HG03025 (cell line): Measurements from ENCODE around the gene BLID.

Experiments
- ATAC-seq: cut with Tn5 transposase; IDR thresholded peaks from one replicate; pipeline ENCODE4 v1.9.1; 2021; ENCODE audit warnings: mild to moderate bottlenecking, moderate library complexity; ENCODE audit not compliant: unreplicated experiment, low FRiP score

BLID gene

DNA sequence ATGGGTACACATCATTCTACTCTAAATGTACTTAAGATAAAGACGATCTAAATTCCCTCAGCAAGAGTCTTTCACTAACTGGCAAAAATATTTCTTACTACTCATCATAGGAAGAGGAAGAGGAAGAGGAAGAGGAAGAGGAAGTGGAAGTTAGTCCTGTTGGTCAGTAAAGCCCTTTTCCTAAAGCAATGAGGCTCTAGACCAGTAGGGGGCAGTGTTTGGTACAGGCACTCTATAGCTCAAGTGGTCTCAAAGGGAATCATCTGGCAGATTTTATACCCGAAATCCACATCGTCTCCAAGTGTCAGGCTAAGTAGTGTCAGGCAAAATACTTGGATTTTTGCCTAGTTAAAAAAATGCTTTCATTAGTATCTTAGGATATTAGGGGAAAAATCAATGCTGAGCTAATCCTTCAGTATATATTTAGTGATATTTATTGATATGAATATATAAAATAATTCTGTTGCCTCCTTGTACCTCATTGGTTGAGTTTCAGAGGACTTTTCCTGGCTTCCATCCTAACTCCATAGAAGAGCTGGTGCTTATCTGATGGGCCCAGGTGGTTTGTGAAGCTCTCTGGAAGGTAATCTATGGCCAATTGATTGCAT, 7.7 kb downstream of the BLID start:
- no peak for ATAC-seq

DNA sequence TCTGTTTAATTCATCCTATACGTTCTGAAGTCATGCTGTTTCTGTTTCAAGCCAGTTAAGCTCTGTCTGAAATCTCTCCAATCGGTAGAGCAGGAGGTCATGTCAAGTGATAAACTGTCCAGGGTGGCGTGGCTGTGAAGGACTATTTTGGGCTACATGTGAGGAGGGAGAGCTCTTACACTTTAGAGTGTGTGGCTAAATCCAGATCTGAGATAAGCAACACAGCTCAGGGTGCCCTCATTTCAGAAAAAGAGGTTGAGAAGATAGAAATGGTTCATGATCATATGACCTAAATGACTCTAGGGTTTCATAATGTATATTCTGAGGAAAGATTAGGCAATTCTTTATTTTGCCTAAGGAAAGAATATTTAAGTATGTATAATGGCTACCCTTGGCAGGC, 8.4 kb downstream of the BLID start:
- ATAC-seq, result no peak

DNA sequence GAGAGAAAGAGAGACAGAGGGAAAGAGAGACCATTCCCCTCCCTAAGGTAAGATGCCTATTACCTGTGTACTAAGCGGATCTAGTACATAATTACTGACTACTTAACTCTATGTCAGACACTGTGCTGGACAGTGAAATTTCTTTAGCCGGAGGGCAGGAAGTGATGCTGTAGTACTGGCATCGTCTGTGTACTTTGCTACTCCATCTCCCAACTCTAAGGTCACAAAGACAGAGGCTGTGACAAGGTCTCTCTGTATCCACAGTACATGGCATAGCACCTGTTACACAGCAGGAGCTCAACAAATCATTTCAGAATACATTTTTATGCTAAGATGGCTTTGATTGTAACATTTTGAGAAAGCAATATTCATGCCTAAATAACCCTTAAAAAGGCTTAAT, 9.0 kb downstream of the BLID start:
- no peak for ATAC-seq

DNA sequence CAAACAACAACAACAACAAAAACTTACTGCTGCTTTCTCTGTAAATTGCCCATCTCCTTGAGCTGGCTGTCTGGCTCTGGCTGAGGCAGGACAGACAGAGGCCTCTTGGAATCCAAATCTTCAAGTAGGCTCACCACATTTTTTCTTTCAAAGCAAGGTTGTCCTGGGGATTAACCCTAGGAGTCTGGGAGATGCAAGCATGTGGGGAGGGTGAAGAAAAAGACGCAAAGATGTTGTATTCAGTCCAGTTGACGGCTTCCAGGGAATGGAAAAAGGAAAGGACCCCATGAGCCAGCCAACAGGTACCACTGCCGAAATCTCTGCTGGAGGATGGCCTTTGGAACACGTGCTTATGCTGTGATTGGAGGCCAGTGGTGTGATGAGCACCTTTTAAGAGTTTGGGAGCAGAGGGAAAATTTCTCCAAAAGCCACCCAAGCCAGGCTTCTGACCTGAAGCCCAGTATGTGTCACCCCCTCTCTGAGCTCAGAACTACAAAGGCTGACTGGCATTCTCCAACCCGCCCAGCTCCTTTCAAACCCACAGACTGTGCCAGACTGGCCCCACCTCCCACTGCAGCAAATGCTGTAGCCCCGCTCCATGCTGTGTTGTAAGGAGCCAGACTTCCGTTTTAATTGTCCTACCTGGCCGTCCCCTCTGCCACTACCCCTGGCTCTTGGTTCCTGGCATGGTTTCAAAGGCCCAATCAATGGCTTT, 10.8 kb downstream of the BLID start:
- ATAC-seq, result no peak

DNA sequence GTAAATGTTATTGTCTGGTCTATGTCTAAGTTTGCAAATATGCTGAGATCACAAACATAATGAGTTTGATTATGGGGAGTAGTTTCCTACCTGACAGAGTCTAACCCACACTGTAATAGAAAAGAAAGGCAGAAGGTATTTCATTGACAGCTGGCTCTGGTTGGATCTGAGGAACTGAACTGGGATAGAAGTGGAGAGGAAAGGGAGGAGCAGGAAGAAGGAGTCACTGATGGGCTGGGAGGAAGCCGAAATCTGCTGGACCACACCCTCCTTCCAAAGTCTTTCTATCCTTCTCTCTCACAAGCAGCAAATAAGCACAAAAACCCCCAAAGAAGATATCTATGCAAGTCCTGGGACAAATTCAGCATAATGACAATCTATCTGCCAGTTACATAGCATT, 11.7 kb downstream of the BLID start:
- no peak for ATAC-seq

DNA sequence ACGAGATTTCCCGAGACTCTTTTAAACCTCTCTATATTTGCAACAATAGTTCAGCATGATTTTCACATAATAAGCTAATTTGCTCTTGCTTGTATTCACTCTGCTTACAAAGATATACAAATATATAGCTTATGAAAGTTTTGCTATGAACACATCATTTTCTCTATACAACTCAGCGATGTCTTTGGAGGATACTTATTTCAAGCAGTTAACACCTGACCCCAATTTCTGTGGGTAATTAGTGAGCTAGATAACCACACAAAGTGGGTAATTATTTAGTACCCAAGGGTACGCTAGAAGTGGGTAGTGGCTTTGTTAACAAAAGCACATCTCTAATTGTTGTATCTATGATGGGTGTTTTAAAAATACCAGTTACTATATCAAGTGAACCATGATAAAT, 12.3 kb downstream of the BLID start:
- ATAC-seq, result no peak

DNA sequence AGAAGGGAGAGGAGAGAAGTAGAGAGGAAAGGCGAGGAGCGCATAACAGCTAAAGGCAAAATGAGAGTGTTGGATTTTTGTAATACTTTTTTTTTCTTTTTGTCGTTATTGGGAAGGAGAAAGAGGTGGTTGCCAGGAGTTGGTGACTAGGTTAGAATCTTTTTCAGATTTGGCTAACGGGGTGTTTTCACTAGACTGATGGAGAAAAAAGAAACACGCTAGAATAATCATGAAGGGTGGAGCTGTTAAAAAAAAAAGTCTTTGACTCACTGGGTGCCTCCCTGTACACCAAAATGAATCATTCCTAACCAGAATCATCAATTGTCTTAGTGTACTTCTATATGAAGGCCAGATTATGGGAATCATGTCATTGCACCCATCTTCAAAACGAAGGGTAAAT, 12.7 kb downstream of the BLID start:
- ATAC-seq, result no peak

DNA sequence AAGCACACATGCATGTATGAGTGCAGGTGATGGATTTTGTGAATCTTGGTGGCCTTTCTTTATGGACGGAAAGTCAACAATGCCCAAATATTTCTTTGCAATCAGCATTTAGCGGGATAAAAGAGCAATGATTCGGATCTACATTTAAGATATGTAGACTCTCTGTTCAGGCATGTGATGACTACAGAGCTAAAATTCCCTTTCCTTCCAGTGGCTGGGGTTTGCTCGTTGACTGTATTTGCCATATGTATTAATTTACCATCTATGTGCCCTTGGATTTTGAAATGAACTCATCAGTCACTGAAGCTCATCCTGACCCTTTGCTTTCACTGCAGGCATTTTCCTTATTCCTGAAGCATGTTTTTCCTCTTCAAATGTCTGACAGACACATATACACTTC, 13.6 kb downstream of the BLID start:
- ATAC-seq, result no peak

DNA sequence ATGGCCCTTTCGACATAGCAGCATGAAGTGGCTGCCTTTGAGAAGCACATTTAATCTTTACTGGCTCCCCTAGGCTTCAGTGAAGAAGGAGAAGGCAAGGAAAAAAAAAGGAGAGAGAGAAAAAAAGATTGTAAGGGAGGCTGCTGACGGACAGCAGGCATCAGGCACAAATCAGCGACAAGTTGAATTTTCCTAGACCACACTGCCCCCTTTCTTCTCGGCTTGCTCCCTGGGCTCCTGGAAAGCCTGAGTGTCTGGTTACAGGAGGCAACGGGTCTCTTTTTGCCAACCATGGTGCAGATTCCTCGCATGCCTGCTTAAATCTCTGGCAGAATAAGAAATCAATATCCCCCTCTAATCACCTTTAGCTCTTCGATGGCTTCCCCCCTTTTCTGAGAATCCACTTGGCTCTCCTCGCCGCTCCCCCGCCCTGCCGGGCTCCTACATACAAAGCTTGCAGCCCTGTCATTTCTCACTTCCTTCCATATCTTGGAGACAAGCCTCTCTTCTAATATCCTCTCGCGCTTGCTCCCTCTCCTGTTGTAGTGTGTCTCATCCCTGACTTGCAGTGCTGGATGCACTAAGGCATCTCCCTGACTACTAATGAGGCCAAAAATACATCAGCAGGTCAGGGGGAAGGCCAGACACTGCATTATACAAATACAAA, 14.3 kb downstream of the BLID start:
- no peak for ATAC-seq

DNA sequence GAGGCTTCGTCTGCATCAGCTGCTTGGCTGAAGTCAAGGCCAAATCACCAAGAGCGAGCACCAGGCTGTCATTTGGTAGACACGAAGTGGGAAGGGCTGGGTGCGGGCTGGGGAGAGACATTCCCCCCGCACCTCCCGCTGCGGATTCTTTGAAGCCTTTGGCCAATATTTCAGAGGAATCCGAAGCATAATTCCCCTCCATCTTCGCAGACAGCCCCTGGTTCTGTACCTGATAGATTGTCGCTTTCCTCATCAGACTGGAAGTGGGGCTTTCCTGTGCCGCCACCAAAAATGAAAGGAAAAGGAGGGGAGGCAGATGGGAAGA, 15.3 kb downstream of the BLID start:
- no peak for ATAC-seq

DNA sequence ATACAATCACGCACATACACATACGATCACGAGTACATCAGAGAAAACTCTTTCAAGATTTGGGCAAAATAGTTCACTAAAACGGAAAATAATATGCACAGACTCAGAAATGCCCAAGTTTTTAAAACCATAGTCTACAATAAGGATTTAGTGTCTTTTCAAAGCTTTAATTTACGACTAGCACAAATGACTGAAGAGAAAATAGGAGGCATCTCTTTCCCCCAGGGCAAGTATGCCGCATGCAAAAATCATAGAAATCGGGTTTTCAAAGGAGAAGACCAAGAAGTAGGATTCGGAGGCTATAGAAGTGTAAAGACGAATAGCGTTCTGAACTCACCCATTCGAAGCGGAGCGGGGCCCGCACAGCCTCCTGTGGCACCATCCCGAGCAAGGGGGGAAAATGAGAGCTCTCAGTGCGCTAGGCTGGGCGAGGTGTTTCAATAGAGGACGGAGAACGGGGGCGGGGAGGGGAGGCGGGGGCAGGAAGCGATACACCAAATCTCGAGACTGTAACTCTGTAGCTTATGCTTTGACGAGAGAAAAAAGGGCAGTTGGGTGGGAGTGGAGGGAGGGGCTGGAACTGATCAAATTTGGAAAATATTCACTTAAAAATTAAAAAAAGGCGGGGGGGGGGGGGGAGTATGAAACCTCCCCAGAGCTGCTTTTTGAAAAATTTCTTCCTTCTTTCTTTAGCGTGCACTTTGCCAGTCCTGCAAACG, 15.8 kb downstream of the BLID start:
- no peak for ATAC-seq

DNA sequence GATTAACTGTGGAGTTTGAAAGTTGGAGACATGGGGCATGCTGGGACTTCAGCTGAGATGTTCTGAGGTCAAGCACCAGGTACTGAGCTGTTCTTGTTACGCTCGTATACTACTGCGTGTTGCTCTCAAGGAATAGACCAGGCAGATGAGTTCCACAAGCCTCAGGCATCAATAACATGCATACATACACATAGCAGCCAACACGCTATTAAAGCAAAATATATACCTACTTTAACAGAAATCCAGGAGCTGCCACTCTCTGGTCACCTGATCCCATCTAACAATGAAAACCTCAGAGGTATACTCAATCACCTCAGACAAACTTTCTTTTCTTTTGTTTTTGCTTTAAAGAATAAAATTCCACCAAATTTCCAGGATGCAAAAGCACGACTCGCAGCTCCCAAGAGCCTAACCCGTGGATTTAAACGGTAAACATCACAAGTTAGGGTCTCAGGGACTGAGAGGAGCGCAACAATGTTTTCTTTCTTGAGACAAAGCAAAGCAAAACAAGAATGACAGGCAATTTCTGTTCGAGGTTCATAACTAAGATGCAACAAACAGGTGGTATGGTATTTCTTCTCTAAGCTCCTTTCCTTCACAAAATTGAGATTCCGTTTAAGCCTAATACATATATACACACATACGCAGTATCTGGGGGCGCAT, 16.5 kb downstream of the BLID start:
- ATAC-seq, result no peak

DNA sequence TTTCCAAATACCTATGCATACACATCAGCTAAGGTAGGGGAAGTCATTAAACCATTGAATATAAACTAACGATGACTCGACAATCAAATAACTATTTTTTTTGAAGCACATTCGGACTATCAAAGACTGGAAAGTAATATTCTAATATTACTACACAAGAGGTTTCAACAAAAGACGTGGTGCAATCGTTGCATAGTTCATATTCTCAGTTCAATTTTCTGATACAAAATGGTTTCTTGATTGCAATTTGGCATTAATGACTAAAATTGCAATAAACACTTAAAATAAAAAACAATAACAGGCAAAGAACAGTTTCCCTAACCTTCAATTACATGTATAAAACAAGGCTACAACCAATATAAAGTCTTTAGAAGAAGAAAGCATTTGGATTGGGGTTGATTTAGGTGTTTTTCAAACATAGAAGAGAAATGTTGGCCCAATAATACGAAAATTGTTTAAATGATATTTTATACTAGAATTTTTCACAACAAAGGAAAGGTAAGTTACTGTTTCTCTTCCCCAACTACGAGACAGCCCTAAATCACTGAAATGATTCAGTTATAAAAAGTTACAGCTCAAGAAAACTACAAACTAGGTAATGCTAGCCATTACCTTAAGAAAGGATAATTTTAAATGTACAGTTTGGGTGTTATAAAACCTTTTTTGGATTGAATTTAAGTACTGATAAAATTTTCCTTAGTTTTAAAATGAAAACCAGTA, 17.6 kb downstream of the BLID start:
- ATAC-seq, result no peak

DNA sequence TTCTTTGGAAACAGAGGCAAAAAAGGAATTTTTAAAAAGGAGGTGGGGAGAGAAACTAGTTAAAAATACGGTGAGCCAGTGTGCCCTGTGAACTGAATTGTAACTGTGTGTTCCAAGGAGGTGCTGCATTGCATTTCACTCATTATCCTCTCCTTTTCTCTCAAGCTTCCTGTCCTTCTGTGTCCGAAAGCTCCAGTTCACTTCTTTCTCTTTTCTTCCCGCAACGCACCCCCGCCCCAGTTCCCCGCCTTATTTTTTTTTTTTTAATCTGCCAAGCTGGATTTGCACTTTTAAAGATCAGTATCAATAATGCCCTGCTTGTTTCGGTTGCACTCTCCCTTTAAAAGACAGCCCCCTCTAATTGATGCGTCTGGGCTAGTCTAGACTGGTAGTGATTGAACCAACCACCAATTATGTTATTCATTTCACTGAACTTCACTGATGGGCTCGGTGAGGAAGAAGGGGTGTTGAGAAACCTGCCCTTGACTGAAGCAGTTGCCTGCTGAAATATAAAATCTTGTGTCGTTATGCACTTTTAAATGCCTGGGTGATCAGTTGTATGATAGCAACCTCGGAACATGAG, 18.5 kb downstream of the BLID start:
- no peak for ATAC-seq

DNA sequence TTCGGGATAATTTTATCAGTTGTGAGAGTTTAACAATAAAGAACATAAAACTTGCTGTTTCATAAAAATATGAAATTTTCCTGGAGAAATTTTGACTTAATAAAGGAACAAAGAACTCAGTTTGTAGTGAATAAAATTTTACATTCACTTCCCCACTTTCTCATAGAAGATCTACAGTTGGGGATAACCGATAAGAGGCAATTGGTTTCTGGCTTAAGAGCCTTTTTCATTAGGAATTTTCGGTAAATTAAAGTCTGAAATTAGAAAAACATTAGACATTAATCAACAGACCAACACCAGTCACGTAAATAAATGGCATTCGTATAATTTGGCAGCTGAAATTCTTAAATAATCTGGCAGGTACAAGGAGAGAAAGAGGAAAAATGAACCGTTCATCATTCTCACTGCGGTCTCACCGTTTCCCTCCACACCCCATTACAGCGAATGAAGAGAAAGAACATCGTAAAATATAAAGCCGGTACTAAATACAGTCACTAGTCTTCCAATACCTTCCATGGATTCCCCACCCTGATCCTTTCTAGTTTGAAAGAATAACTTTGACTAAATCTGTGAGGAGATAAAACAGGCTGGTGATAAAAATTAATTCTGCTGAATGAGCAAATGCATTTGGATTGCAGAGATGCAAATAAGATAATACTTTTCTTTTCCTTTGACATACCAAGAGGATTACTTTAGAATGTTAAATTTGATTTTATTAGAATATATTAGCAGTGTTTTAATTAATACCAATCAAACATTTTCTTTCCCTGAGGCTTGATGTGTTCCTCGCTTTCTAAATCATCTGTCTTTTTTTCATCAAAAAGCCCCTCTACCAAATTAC, 19.5 kb downstream of the BLID start:
- no peak for ATAC-seq

DNA sequence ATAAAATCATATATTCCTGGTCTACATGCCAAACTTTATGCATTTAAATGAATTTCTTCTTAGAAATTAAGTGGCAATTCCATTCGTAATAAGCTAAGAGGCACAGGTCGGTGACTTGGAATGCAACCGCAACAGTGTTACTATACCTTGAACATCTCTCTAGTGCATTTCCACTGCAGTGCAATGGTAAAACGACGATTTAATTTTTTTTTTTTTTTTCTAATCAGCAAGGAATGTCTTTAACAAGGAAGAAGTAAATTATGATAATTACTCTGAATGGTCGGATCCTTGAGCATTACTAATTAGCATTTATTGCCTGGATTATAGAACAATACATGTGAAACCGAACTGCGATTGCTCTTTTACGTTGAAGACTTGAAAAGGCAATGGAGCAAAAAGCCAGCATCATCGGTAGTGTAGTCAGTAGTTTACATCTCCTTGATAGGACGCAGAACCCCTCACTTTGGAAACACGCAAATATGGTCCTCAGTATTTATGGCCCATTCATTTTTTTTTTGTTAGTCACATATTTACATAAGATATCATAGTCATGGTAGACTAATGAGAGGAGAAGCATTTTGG, 20.2 kb downstream of the BLID start:
- no peak for ATAC-seq

DNA sequence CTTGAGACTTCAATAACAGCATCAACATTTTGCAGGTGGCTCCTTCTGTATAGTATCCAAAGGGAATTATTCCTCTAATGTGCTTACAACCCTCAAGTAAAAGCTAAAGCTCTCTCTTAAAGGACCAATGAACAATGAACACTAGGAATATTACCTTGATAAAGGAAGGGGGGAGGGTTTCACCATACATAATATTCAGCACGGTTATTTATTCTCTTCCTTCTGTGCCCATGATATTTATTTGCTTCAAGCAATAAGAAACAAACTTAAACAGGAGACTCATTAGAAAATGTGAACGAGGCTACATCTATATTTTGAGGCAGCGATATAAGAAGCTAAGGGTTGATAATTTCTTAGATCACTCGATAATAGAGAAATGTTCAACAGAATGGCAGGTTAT, 21.2 kb downstream of the BLID start:
- ATAC-seq, result no peak

DNA sequence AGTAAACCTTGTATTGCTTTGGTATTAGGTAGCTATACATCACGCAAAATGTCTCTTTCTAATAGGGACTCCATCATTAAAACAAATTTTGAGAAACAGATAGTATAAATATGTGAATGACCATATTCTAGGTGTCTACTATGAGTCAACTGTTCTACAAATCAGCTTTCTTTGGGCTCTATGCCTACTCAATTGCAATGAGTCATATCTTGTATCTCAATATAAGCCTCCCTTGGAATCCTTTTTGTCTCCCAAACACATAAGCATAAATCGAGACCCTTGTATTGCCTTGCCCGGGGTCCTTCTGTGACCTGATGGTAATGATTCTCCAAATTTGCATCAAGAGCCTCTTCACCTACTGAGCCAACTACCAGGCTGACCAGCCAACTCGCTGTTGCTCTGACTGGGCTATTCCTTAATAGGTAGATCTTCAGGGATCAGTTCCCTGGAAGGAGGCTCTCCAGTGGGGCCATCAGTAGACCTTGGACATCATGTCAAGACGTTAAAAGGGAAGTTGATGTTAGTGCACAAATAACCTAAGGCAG, 22.2 kb downstream of the BLID start:
- ATAC-seq, result no peak

DNA sequence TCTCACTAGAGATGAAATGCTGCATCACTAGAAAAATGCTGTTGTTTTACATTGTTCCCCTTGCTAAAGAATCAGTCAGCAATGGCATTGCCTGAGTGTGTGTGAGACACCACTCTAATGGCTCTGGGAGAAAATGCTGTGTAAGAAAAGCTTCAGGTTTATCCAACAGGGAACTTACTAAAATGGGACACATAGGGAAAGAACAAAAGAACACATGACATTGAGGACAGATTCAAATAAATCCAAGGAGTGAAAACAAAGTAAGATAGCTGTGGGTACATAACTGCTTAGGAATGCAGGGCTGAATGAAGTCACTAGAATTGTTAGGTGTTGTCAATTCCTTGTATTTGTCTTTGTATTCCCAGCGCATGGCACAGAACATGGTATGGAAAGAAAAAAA, 24.2 kb downstream of the BLID start:
- no peak for ATAC-seq
